ENCODE measurements around the gene ATCAY.

DNA sequence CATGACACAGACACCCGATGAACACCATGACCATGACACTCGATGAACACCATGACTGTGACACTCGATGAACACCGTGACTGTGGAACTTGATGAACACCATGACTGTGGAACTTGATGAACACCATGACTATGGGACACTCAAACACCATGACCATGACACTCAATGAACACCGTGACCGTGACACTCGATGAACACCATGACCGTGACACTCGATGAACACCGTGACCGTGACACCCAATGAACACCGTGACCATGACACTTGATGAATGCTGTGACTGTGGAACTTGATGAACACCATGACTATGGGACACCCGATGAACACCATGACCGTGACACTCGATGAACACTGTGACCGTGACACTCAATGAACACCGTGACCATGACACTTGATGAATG lies 43.2 kb upstream of the ATCAY start:
- TF ChIP-seq, protein P1, sequence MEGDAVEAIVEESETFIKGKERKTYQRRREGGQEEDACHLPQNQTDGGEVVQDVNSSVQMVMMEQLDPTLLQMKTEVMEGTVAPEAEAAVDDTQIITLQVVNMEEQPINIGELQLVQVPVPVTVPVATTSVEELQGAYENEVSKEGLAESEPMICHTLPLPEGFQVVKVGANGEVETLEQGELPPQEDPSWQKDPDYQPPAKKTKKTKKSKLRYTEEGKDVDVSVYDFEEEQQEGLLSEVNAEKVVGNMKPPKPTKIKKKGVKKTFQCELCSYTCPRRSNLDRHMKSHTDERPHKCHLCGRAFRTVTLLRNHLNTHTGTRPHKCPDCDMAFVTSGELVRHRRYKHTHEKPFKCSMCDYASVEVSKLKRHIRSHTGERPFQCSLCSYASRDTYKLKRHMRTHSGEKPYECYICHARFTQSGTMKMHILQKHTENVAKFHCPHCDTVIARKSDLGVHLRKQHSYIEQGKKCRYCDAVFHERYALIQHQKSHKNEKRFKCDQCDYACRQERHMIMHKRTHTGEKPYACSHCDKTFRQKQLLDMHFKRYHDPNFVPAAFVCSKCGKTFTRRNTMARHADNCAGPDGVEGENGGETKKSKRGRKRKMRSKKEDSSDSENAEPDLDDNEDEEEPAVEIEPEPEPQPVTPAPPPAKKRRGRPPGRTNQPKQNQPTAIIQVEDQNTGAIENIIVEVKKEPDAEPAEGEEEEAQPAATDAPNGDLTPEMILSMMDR (conservative IDR thresholded peaks at IDR 0.05; ENCODE audit: low read depth, low read length), result no peak
- no peak for TF ChIP-seq SMC3 (IDR thresholded peaks at IDR 0.05; ENCODE audit: low read depth, low read length)
- TF ChIP-seq, protein P2, sequence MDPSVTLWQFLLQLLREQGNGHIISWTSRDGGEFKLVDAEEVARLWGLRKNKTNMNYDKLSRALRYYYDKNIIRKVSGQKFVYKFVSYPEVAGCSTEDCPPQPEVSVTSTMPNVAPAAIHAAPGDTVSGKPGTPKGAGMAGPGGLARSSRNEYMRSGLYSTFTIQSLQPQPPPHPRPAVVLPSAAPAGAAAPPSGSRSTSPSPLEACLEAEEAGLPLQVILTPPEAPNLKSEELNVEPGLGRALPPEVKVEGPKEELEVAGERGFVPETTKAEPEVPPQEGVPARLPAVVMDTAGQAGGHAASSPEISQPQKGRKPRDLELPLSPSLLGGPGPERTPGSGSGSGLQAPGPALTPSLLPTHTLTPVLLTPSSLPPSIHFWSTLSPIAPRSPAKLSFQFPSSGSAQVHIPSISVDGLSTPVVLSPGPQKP (IDR thresholded peaks at IDR 0.05; ENCODE audit: borderline replicate concordance, low read depth, low read length), result no peak
- TF ChIP-seq POLR2A (IDR thresholded peaks at IDR 0.05; ENCODE audit: low read depth, low read length), result no peak
- TF ChIP-seq, protein P3, sequence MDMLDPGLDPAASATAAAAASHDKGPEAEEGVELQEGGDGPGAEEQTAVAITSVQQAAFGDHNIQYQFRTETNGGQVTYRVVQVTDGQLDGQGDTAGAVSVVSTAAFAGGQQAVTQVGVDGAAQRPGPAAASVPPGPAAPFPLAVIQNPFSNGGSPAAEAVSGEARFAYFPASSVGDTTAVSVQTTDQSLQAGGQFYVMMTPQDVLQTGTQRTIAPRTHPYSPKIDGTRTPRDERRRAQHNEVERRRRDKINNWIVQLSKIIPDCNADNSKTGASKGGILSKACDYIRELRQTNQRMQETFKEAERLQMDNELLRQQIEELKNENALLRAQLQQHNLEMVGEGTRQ (IDR thresholded peaks at IDR 0.05; ENCODE audit: low read depth, low read length), result no peak
- TF ChIP-seq RFX5 (IDR thresholded peaks at IDR 0.05; ENCODE audit: low read depth, low read length), result no peak
- no peak for TF ChIP-seq MXI1 (IDR thresholded peaks at IDR 0.05; ENCODE audit: borderline replicate concordance, low read depth, low read length)
- TF ChIP-seq RAD21 (IDR thresholded peaks at IDR 0.05; ENCODE audit: low read length), result no peak
- no peak for TF ChIP-seq CEBPB (IDR thresholded peaks at IDR 0.05; ENCODE audit: low read depth, low read length)
- TF ChIP-seq MAFK (IDR thresholded peaks at IDR 0.05; ENCODE audit: low read depth, low read length), result no peak
- no peak for TF ChIP-seq BHLHE40 (IDR thresholded peaks at IDR 0.05; ENCODE audit: low read depth, low read length)
- TF ChIP-seq CHD1 (IDR thresholded peaks at IDR 0.05; ENCODE audit: low read depth, low read length), result no peak
